GM12801 (cell line): Measurements from ENCODE around the gene CLSTN1.

Experiments used
- CTCF ChIP-seq: IDR thresholded peaks from one replicate; pipeline ENCODE4 v1.5.1; 2011; ENCODE audit warnings: control low read depth; ENCODE audit not compliant: insufficient read length; ENCODE audit errors: extremely low read depth

The CLSTN1 gene

GRCh38 chr1:9763914-9764313 lies 59.9 kb downstream of the CLSTN1 start:
- TF ChIP-seq CTCF: no peak

GRCh38 chr1:9761855-9762254 lies 61.9 kb downstream of the CLSTN1 start:
- TF ChIP-seq CTCF: no peak

GRCh38 chr1:9760824-9761223 lies 62.9 kb downstream of the CLSTN1 start:
- TF ChIP-seq CTCF: no peak

GRCh38 chr1:9759939-9760338 lies 63.8 kb downstream of the CLSTN1 start:
- no peak for TF ChIP-seq CTCF

- TF ChIP-seq CTCF: no peak
These were observed 65.1 kb downstream of the CLSTN1 start for GRCh38 chr1:9758559-9759121.

- no peak for TF ChIP-seq CTCF
These were observed 68.2 kb downstream of the CLSTN1 start for GRCh38 chr1:9755441-9755995.

- no peak for TF ChIP-seq CTCF
These were observed 70.6 kb downstream of the CLSTN1 start for GRCh38 chr1:9753121-9753531.
